Measurements from ENCODE around the gene PTPRD. TPM values are rescaled to one million over a fixed set of nuclear protein-coding genes. Genes with fewer than 3 reads are reported as not detected.

PTPRD gene
- total and polyA plus RNA-seq, 2 experiments from 2014 or later = 11.5 to 58.0 TPM

GRCh38 chr9:9216934-9217333 lies 1395.9 kb downstream of the PTPRD start:
- DNase-seq (ENCODE audit: low spot score) = peak; percentile 41
- Mint-ChIP-seq H3K4me1 (peaks cover 9% of the 10 kb centered on the region; the same call in 2 of the 3 replicates), H3K27me3 (ENCODE audit: insufficient read depth, low read depth, poor library complexity) (no peaks in the 10 kb centered on the region)

More at GRCh38 chr9:9216934-9217333, 1395.9 kb downstream of the PTPRD start:
- Histone ChIP-seq H3K79me2 (replicated peaks; ENCODE audit: insufficient read depth) (no peaks in the 10 kb centered on the region), H4K20me1 (replicated peaks; ENCODE audit: insufficient read depth) (no peaks in the 10 kb centered on the region), H3K27me3 (ENCODE audit: insufficient read depth) (no peaks in the 10 kb centered on the region), H3K27ac (ENCODE audit: low read depth) (no peak overlapping the region), H3F3A (replicated peaks; ENCODE audit: low read depth) (no peaks in the 10 kb centered on the region), H2AFZ (no peak overlapping the region), H3K4me2 (no peak overlapping the region), H3K4me3 (no peak overlapping the region), H3K36me3 (ENCODE audit: insufficient read depth) (no peaks in the 10 kb centered on the region), H3K4me1 (ENCODE audit: insufficient read depth) (no peaks in the 10 kb centered on the region), H3K9me2 (ENCODE audit: insufficient read depth) (no peaks in the 10 kb centered on the region)
- no peak overlapping the region for H3K4me3 Mint-ChIP-seq
- no peaks in the 10 kb centered on the region for H3K36me3 Mint-ChIP-seq (ENCODE audit: low read depth)
- H3K27ac Mint-ChIP-seq = no peak overlapping the region
- peak; percentile 77 for ATAC-seq
- TF ChIP-seq JUNB (IDR thresholded peaks at IDR 0.05; ENCODE audit: unreplicated experiment) = no peak
- TF ChIP-seq ZNF462 (CRISPR knock-in tag; IDR thresholded peaks at IDR 0.05) = no peak
- no peak for TF ChIP-seq POLR2AphosphoS5 (IDR thresholded peaks at IDR 0.05; ENCODE audit: low read depth)
- no peak for TF ChIP-seq EZH2 (IDR thresholded peaks at IDR 0.05; ENCODE audit: low read depth, unreplicated experiment)
- no peak for TF ChIP-seq ZNF331 (CRISPR knock-in tag; IDR thresholded peaks at IDR 0.05; ENCODE audit: low read depth)
- TF ChIP-seq EZH2phosphoT487 (IDR thresholded peaks at IDR 0.05; ENCODE audit: unreplicated experiment) = no peak
- TF ChIP-seq STAT1 (IDR thresholded peaks at IDR 0.05; ENCODE audit: unreplicated experiment) = no peak
- TF ChIP-seq, protein P1, sequence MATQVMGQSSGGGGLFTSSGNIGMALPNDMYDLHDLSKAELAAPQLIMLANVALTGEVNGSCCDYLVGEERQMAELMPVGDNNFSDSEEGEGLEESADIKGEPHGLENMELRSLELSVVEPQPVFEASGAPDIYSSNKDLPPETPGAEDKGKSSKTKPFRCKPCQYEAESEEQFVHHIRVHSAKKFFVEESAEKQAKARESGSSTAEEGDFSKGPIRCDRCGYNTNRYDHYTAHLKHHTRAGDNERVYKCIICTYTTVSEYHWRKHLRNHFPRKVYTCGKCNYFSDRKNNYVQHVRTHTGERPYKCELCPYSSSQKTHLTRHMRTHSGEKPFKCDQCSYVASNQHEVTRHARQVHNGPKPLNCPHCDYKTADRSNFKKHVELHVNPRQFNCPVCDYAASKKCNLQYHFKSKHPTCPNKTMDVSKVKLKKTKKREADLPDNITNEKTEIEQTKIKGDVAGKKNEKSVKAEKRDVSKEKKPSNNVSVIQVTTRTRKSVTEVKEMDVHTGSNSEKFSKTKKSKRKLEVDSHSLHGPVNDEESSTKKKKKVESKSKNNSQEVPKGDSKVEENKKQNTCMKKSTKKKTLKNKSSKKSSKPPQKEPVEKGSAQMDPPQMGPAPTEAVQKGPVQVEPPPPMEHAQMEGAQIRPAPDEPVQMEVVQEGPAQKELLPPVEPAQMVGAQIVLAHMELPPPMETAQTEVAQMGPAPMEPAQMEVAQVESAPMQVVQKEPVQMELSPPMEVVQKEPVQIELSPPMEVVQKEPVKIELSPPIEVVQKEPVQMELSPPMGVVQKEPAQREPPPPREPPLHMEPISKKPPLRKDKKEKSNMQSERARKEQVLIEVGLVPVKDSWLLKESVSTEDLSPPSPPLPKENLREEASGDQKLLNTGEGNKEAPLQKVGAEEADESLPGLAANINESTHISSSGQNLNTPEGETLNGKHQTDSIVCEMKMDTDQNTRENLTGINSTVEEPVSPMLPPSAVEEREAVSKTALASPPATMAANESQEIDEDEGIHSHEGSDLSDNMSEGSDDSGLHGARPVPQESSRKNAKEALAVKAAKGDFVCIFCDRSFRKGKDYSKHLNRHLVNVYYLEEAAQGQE (IDR thresholded peaks at IDR 0.05; ENCODE audit: unreplicated experiment) = no peak
- TF ChIP-seq ZNF114 (CRISPR knock-in tag; IDR thresholded peaks at IDR 0.05) = no peak
- TF ChIP-seq, protein P2, sequence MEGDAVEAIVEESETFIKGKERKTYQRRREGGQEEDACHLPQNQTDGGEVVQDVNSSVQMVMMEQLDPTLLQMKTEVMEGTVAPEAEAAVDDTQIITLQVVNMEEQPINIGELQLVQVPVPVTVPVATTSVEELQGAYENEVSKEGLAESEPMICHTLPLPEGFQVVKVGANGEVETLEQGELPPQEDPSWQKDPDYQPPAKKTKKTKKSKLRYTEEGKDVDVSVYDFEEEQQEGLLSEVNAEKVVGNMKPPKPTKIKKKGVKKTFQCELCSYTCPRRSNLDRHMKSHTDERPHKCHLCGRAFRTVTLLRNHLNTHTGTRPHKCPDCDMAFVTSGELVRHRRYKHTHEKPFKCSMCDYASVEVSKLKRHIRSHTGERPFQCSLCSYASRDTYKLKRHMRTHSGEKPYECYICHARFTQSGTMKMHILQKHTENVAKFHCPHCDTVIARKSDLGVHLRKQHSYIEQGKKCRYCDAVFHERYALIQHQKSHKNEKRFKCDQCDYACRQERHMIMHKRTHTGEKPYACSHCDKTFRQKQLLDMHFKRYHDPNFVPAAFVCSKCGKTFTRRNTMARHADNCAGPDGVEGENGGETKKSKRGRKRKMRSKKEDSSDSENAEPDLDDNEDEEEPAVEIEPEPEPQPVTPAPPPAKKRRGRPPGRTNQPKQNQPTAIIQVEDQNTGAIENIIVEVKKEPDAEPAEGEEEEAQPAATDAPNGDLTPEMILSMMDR (conservative IDR thresholded peaks at IDR 0.05; ENCODE audit: low read depth in 2 of 2) = no peak
- no peak for TF ChIP-seq CREB1 (CRISPR knock-in tag; IDR thresholded peaks at IDR 0.05; ENCODE audit: low read depth)
- TF ChIP-seq NANOG (IDR thresholded peaks at IDR 0.05; ENCODE audit: borderline replicate concordance) = no peak
- TF ChIP-seq, protein P3, sequence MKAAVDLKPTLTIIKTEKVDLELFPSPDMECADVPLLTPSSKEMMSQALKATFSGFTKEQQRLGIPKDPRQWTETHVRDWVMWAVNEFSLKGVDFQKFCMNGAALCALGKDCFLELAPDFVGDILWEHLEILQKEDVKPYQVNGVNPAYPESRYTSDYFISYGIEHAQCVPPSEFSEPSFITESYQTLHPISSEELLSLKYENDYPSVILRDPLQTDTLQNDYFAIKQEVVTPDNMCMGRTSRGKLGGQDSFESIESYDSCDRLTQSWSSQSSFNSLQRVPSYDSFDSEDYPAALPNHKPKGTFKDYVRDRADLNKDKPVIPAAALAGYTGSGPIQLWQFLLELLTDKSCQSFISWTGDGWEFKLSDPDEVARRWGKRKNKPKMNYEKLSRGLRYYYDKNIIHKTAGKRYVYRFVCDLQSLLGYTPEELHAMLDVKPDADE (IDR thresholded peaks at IDR 0.05) = no peak
- H3K9me3 Mint-ChIP-seq = no peaks in the 10 kb centered on the region
